ENCODE measurements around the gene MICAL2. TPM values are rescaled to one million over a fixed set of nuclear protein-coding genes. Genes with fewer than 3 reads are reported as not detected.

MICAL2 gene
- total and polyA plus RNA-seq, 2 of the 8 experiments (the other 6 are each of a cell fraction or from before 2014, with no cell fraction given): 1.3 to 4.1 TPM

DNA sequence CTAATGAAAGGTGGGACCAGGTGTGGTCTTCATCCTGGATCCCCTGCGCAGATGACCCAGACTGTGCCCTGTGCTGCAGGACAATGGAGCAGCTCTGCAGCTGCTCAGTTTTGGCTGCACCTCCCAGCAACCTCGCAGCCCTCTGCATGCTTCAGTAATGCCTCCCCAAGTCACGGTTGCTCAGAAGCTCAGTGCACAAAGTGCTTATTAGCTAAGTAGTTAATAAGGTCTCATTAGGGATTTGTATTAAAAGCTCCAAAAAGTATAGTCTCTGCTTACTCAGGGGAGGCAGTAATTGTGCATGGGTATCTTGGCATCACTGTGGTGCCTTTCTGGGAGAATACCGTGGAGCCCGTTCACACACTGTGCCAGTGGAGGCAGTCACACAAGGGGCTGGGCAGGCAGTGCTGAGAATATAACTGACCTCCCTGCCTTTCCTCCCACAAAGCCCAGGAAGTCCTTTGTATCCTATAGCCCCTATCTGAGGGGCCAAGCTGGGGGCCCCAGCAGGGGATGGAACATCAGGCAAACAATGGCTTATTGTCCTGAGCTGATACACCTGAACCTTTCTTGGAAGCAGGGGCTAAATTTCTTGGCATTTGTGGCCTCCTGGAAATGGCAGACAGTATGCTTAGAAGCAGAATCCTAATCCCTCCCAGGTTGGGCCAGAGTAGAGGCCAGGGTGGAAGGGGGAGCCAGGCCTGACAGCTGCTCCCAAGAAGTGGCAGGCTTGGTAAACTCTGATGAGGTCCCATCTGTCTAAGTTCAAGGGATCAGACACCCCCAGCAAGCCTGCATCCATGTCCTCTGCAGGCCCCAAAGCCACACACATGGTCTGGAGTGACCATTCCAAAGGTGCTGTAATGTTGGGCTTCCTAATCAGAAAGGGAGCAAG lies 141.5 kb downstream of the MICAL2 start (continued):
- TF ChIP-seq ZNF274 (IDR thresholded peaks at IDR 0.05; ENCODE audit: borderline replicate concordance, extremely low read depth, low read length) (no peak), JUND (IDR thresholded peaks at IDR 0.05; ENCODE audit: low read length) (no peak), RFX5 (IDR thresholded peaks at IDR 0.05; ENCODE audit: borderline replicate concordance, low read depth, low read length) (no peak), SIX5 (IDR thresholded peaks at IDR 0.05; ENCODE audit: low read depth, low read length) (no peak), POLR2AphosphoS5 (IDR thresholded peaks at IDR 0.05; ENCODE audit: low read depth, low read length) (no peak)

Data from H1 (cell line).